Adrenal gland (tissue), 12 donors: ENCODE results near the gene SLC25A42. TPM values are rescaled to one million over a fixed set of nuclear protein-coding genes. Genes with fewer than 3 reads are reported as not detected.

Experiments
- DNase-seq, 7 donors: peaks; one replicate each; pipeline ENCODE4 v3.0.0-alpha.2; 2019 to 2020
- H3K27ac ChIP-seq, 5 donors: fragments of 200-600 bp; sonication (generic) in 4 of 5; 1 replicate in 3 of 5; 2 replicates in 2 of 5; pipeline versions ENCODE4 v1.5.1 to v1.8.0; 2016 to 2020; ENCODE audit warnings: mild to moderate bottlenecking in 1 of 5
- H3K27me3 ChIP-seq: fragments of 200-600 bp; 2 replicates; pipeline ENCODE4 v1.8.0; 2021
- H3K36me3 ChIP-seq, 2 donors: fragments of 200-600 bp; replicated peaks in 1 of 2; 1 replicate in 1 of 2; 2 replicates in 1 of 2; pipeline versions ENCODE4 v1.5.1 to v1.8.0; 2018 to 2022
- H3K4me1 ChIP-seq, 2 donors: fragments of 200-600 bp; replicated peaks in 1 of 2; 1 replicate in 1 of 2; 2 replicates in 1 of 2; pipeline versions ENCODE4 v1.5.1 to v1.8.0; 2018 to 2021
- H3K4me3 ChIP-seq, 4 donors: fragments of 200-600 bp; sonication (generic) in 3 of 4; one replicate each; pipeline ENCODE4 v1.5.1; 2016 to 2018
- H3K9me3 ChIP-seq, 3 donors: fragments of 200-600 bp; sonication (generic) in 1 of 3; replicated peaks in 1 of 3; 1 replicate in 2 of 3; 2 replicates in 1 of 3; pipeline versions ENCODE4 v1.5.1 to v1.8.0; 2016 to 2021
- POLR2A ChIP-seq, 2 donors: fragments of 450-650 bp; IDR thresholded peaks; one replicate each; pipeline ENCODE4 v1.6.1; 2017; ENCODE audit warnings: antibody characterized with exemption in 2 of 2, mild to moderate bottlenecking in 2 of 2, moderate library complexity in 1 of 2
- WGBS, 4 donors: extraction: QIAGEN DNeasy Blood & Tissue Kit in 2 of 4; methylation state at CpG; one replicate each; pipeline versions ENCODE4 v1.1.5 to v1.1.7; 2013 to 2017; 5-methylcytosine and 5-hydroxymethylcytosine counted together
- intact Hi-C, 2 donors: fragments of 100-400 bp; cut with DNase I; formaldehyde crosslinking; loops; one replicate each; pipeline versions ENCODE4 v1.14.1 to v1.15.0; 2022 to 2023
- polyA plus RNA-seq, 3 donors: library from polyadenylated mRNA; stranded (reverse); fragments of 200-250 nt in 2 of 3; fragments of 350-450 nt in 1 of 3; fragmentation: Illumina TruSeq in 1 of 3; extraction: RNeasy Lipid Tissue Mini Kit (QIAGEN cat#74804) in 1 of 3; gene quantifications; one replicate each; pipeline ENCODE4 v1.2.3, GENCODE V29; 2013 to 2014
- total RNA-seq, 9 donors: library from RNA; depleted of rRNA in 4 of 9; stranded (reverse); fragments of >200 nt in 4 of 9; fragments of 120-200 nt in 1 of 9; fragmentation: NEBNext Ultra II Directional in 1 of 9; extraction: Animal tissue kit (Norgen Biotek cat#: 25700) in 1 of 9; gene quantifications; one replicate each; pipeline versions ENCODE4 v1.1.0 to v1.2.4, GENCODE V29; 2013 to 2023
- TF ChIP-seq, protein P1 (sequence below), 6 experiments: fragments of 450-650 bp in 4 of 6; fragments of 200-600 bp in 2 of 6; sonication (generic) in 1 of 6; IDR thresholded peaks; 1 replicate in 5 of 6; 2 replicates in 1 of 6; pipeline versions ENCODE4 v1.5.1 to v1.8.0; 2016 to 2021; ENCODE audit warnings: antibody characterized with exemption in 6 of 6, mild to moderate bottlenecking in 2 of 6, moderate library complexity in 1 of 6
- donor health status: healthy with polysubstance abuse.
- donor health status: Bipolar disorder and iron deficiency.
- donor health status: DM: yes; HTN: yes; CAD: no.
- donor health status: DM: no; HTN: no; CAD: no.
- donor health status: DM: no; HTN: no; CAD: no.
- donor health status: DM: yes; HTN: yes; CAD: no.

Gene SLC25A42
- total and polyA plus RNA-seq, 12 donors = 5.7 to 14.3 (median 11.4) TPM

DNA sequence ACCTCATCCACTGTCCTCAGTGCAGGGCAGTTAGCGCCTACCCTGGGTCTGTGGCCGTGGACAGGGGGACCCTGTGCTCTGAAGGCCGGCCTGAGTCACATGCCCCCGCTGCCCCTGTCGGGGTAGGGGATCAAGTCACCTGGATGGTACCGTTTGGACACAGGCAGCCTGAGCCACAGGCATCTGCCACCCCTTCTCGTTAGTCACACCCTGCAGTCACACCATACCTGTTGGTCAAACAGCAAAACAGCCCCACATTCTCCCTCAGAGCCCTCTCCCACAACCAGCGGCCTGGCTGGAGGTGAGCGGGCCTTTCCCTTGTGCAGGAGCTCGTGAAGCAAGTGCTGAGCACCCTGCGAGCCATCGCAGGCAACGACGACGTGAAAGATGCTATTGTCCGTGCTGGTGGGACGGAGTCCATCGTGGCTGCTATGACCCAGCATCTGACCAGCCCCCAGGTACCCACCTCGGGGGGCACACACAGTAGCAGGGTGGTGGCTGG is 8.8 kb upstream of the SLC25A42 start:
- no peak for DNase-seq
- H3K4me3 ChIP-seq = no peak overlapping the region
- 94 to 100% (median 96%) methylated on average over 1 to 19 of the region's 19 CpGs for WGBS, 4 donors
- peaks cover 8 to 9% of the 10 kb centered on the region in 2 donors for H3K4me1 ChIP-seq
- H3K36me3 ChIP-seq = peaks cover 0 to 47% of the 10 kb centered on the region in 2 donors
- no peaks in the 10 kb centered on the region for H3K9me3 ChIP-seq
- H3K27me3 ChIP-seq = no peaks in the 10 kb centered on the region
- intact Hi-C loops = loop anchor here (5.0 to 10.0 kb wide), 4 partner anchors 57 to 90 kb away; partner anchors contain the start of gene TMEM161A (in 1 of the 2)
- TF ChIP-seq POLR2A (IDR thresholded peaks at IDR 0.05) = no peak
- TF ChIP-seq, protein P1, sequence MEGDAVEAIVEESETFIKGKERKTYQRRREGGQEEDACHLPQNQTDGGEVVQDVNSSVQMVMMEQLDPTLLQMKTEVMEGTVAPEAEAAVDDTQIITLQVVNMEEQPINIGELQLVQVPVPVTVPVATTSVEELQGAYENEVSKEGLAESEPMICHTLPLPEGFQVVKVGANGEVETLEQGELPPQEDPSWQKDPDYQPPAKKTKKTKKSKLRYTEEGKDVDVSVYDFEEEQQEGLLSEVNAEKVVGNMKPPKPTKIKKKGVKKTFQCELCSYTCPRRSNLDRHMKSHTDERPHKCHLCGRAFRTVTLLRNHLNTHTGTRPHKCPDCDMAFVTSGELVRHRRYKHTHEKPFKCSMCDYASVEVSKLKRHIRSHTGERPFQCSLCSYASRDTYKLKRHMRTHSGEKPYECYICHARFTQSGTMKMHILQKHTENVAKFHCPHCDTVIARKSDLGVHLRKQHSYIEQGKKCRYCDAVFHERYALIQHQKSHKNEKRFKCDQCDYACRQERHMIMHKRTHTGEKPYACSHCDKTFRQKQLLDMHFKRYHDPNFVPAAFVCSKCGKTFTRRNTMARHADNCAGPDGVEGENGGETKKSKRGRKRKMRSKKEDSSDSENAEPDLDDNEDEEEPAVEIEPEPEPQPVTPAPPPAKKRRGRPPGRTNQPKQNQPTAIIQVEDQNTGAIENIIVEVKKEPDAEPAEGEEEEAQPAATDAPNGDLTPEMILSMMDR (IDR thresholded peaks at IDR 0.05) = no peak
- no peak overlapping the region for H3K27ac ChIP-seq

- intact Hi-C loops = loop anchor here (5.0 to 10.0 kb wide), 3 partner anchors 59 to 89 kb away; partner anchors contain the start of gene TMEM161A (in 1 of the 2)
- WGBS, 4 donors = 91 to 98% (median 96%) methylated on average over 12 to 13 of the region's 13 CpGs
- DNase-seq = no peak
- no peak overlapping the region for H3K4me3 ChIP-seq
- TF ChIP-seq, protein P1 (IDR thresholded peaks at IDR 0.05) = no peak
- TF ChIP-seq POLR2A (IDR thresholded peaks at IDR 0.05) = no peak
- H3K4me1 ChIP-seq = peaks cover 8 to 9% of the 10 kb centered on the region in 2 donors
- H3K27me3 ChIP-seq = no peaks in the 10 kb centered on the region
- peaks cover 0 to 47% of the 10 kb centered on the region in 2 donors for H3K36me3 ChIP-seq
- no peaks in the 10 kb centered on the region for H3K9me3 ChIP-seq
- no peak overlapping the region for H3K27ac ChIP-seq
These were observed 8.1 kb upstream of the SLC25A42 start for GRCh38 chr19:19055701-19056100.

DNA sequence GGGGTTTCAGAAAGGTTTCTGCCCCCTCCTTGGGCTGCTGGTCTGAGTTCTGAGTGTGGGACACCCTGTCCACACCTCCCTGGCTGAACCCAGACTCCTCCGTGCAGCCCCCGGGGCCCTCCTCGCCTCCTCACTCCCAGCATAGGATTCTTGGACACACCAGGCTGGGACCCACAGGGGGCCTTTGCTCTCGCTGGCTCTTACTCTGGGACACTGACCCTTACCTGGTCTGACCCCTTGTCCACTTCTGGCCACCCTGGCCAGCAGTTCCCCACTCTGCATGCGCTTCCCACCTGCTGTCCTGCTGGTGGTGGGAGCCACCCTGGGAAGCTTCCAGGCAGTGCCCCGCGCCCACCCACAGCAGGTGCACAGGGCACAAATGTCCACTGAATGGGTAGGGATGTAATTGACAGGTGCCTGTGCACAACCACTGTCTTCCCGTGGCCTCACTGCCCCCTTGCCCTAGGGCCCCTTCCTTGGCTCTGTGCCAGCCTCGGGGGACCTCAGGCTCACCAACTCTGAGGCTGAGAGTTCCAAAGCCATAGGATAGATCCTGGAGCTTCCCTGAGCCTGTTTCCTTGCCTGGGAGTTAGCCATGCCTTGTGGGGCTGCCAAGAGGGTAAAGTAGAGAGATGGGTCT is 7.0 kb upstream of the SLC25A42 start:
- 82 to 89% (median 85%) methylated on average over 7 to 9 of the region's 9 CpGs for WGBS, 4 donors
- Histone ChIP-seq H3K4me3 (no peak overlapping the region), H3K9me3 (no peaks in the 10 kb centered on the region), H3K36me3 (peaks cover 0 to 44% of the 10 kb centered on the region in 2 donors), H3K27ac (no peak overlapping the region), H3K27me3 (no peaks in the 10 kb centered on the region), H3K4me1 (peaks cover 8 to 9% of the 10 kb centered on the region in 2 donors)
- TF ChIP-seq, protein P1 (IDR thresholded peaks at IDR 0.05) = no peak
- no peak for TF ChIP-seq POLR2A (IDR thresholded peaks at IDR 0.05)
- intact Hi-C loops = loop anchor here (5.0 to 10.0 kb wide), 3 partner anchors 58 to 88 kb away; partner anchors contain the start of gene TMEM161A (in 1 of the 2)
- DNase-seq = no peak

DNA sequence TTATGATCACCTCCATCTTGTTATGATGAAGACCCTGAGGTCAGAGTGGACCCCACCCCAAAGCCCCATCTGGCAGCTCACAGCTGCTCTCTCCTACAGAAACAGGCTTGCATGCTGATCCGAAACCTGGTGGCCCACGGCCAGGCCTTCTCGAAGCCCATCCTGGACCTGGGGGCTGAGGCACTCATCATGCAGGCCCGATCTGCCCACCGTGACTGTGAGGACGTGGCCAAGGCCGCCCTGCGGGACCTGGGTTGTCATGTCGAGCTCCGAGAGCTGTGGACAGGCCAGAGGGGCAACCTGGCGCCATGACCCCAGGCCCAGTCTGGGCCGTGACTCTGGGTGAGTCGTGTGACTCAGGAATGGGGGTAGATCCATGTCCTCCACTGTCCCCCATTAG is 6.5 kb upstream of the SLC25A42 start:
- H3K9me3 ChIP-seq = no peaks in the 10 kb centered on the region
- no peak for TF ChIP-seq POLR2A (IDR thresholded peaks at IDR 0.05)
- TF ChIP-seq, protein P1 (IDR thresholded peaks at IDR 0.05) = no peak
- no peaks in the 10 kb centered on the region for H3K27me3 ChIP-seq
- 81 to 100% (median 88%) methylated on average over 1 to 13 of the region's 13 CpGs for WGBS, 4 donors
- peaks cover 0 to 39% of the 10 kb centered on the region in 2 donors for H3K36me3 ChIP-seq
- no peak overlapping the region for H3K4me3 ChIP-seq
- intact Hi-C loops = loop anchor here (5.0 to 10.0 kb wide), 3 partner anchors 57 to 87 kb away; partner anchors contain the start of gene TMEM161A (in 1 of the 2)
- H3K4me1 ChIP-seq = peaks cover 9 to 12% of the 10 kb centered on the region in 2 donors
- no peak for DNase-seq
- no peak overlapping the region for H3K27ac ChIP-seq
